ENCODE data around the gene DLG1.

The DLG1 gene

GRCh38 chr3:197298341-197298944, at the start of gene DLG1:
TSS of gene DLG1 (minus strand) at chr3:197298612. CDS start at chr3:197297204, 1,408 bp downstream.
- peak; percentile 84 for DNase-seq

DNA sequence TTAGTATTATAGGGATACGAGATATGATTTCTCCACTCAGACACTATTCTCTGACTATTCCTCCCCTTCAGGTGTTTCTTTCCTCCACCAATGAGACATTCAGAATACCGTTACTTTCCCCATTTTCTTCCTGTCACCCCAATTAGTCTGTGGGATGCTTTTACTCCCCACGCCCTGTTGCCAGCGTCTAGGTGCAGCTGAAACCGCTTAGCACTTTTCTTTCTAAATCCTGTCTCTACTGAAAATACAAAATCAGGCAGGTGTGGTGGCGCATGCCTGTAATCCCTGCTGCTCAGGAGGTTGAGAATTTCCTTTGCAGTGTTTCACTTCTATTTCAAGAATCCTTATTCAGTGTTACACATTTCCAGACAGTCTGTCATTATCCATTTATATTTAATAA, 49.6 kb upstream of the DLG1 start:
- no peak for DNase-seq

GRCh38 chr3:197345390-197345789, 47.0 kb upstream of the DLG1 start:
- DNase-seq: no peak

DNA sequence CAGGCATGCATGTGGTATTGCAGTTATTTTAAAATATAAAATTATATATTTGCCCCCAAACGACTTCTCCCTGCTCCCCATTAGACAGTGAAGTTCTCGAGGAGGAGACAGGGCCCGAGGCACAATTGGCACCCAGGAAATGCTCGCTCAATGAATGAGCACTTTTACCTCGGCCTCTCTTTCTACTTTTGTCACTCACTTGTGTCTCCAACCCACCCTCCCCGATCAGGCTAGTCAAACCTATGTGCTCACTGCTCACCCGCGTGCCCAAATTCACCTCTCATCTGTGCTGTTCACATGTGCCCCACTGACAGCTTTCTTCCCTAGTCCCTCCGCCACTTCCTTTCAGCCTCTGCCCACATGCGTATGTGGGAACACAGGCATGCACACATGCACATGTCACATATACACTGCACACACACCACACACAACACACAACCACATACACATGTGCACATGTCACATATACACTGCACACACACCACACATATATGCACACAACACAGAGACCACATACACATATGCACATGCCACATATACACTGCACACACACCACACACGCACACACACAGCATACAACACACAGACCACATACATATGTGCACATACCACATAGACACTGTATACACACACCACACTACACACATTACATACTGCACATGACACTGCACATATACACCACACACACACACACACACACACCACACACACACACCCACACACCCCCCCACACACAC, 46.3 kb upstream of the DLG1 start:
- no peak for DNase-seq

DNA sequence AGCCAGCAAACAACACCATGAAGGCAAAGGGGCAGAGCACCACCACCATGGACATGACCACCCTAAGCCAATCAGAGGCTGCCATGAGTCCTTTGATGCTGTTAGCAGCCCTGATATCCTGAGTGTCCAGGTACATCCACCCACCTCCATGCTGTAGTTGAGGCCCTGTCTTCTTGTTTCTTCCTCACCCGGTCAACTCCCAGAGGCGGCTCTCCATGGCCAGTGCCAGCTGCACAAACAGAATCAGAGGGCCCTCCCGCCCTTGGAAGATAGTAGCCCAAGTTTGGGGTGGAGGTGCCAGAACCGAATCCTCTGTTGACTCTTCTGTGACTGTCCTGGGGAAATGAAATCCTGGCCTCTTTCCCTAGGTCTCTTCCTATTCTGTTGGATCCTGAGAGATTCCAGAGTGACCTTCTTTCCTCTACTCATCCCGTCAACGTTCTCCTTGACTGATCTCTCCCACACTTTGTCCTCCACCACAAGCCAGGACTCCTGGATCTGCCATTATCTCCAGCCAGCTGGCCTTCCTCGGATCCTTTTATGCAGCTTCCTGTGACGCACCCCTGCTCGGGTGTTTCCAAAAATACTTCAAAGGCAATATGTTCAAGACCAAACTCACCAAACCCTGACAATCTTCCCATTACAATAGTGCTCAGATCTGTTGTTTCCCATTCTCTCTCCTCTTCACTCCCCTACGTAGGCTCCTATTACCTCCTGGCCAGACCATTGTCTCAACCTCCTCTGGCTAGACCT, 45.4 kb upstream of the DLG1 start:
- no peak for DNase-seq

GRCh38 chr3:197343111-197343510, 44.7 kb upstream of the DLG1 start:
- no peak for DNase-seq

DNA sequence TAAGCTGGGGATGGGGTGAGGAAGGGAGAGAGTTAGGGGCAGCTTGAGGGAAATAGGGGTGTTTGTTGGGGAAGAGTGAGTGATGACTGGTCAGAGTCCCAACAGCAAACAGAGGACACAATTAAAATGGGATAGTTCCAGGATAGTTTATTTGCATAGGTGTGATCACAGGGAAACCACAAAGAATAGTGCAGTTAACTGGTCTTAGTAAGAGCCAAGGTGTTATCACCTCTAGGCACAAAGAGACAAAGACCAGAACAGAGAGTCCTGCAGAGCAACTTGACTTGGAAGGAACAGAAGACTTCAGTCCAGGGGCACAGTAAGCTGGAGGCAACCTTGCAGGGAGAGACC, 42.1 kb upstream of the DLG1 start:
- no peak for DNase-seq

DNA sequence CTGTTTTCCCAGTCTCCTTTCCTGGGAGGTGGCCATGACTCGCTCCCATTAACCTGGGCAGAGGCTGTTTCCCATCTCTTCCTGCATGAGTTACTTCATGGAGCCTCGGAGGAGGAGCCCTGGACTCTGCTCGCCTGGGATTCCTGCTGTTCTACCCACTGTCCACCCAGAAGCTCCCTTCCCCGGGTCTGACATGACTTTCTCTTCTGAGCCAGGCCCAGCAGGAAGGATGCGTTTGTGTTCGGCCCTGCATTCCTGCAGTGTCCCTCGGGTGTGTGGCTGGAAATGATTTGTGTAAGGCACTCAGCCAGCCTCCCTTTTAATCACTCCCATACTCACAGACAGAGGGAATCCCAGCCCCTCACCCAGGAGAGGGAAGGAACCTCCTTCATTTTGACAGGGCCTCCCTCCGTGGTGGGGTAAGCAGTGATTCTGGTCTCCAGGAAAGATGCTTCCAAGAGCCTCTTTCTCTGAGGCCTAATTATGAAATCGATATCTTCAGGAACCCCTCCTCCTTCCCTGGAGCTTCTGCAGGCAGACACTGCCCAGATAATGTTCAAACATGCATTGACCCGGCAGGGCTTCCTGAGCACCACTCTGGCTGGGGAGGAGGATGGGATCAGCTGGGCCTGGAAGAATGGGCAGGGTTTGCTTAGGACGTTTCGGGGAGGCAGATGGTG, 41.6 kb upstream of the DLG1 start:
- no peak for DNase-seq

- no peak for DNase-seq
Measured at GRCh38 chr3:197338586-197338985, 40.2 kb upstream of the DLG1 start.

DNA sequence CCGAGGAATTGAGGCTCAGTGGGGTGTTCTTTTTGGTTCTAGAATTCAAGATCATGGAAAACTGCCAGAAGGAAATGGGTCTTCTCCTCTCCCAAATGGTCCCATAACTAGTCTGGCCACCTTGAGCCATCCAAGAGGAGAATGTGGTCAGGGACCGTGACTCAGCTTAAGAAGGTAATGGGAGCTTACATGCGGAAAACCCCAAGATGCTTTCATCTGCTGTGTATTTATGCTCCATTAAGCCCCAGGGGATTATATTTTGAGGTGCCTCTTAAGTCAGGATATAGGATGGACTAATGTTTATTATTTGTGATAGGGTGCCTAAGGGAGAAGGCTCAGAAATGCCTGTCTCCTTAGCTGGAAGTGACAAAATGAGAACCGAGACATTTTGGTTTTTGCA, 39.2 kb upstream of the DLG1 start:
- DNase-seq: no peak

DNA sequence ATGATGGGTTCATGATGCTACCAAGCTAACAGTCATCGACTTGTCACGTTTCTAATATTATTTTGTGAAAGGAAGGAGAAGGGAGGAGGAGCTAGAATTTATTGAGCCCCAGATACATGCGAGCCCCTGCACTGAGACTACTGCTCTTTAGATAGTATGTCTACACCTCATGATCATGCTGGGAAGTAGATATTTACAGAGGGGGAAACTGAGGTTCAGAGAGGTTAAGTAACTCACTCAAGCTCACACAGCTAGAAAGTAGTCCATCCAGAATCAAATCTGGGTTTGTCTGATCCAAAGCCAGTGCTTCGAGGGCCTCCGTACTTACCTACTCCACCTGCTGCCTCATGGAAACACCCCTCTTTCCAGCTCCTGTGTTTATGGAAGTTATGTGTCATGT, 38.8 kb upstream of the DLG1 start:
- DNase-seq: no peak

DNA sequence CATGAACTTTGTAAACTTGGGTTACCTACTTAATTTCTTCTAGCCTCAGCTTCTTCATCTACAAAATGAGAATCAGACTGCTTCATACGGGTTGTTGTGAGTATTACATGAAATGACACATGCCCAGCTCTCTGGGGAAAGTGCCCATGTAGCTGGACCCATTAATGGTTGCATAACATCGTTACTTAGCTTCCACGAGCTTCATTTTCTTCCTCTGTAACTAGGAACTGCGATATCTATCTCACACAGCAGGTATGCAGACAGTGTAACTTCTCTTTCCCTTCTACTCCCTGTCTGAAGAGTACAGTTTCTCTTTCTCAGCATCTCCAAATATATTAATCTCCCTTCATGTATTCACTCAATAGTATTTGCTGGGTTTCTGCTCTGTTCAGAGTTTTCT, 37.9 kb upstream of the DLG1 start:
- DNase-seq: no peak

GRCh38 chr3:197335428-197336132, 37.2 kb upstream of the DLG1 start:
- no peak for DNase-seq

DNA sequence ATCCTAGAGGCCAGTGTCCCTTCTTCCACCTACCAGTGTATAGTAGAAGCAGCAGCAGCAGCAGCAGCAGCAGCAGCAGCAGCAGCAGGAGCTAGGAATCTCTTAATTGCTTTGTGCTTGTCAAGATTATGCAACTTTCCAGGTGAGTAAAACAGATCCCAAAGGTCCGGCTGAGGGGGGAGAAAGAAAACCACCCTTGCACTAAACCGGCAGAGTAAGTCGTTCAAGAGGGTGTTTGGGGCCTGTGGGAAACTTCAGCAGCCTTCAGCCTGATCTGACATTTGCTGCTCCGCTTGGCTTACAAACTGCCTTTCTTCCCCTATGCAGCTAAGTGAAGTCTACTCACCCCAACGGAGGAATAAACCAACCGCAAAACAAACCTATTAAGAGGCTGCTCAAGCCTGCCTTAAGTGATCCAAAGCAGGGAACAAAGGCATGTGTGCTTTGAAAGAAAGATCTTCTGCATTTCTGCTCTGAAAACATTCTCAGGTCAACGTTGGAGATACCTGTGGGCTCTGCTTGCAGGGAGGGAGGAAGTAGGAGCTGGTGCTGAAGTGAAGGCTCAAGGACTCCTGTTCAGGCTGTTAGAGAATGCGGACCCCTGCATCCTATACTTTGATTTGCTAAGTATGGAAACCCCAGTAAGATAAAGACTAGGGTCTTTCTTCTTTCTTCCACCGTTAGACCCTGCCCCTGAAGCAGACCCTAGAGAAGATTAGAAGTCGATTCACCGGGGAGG, 35.7 kb upstream of the DLG1 start:
- no peak for DNase-seq

- no peak for DNase-seq
Measured at GRCh38 chr3:197331131-197331530, 32.7 kb upstream of the DLG1 start.

GRCh38 chr3:197329382-197329781, 31.0 kb upstream of the DLG1 start:
- no peak for DNase-seq

DNA sequence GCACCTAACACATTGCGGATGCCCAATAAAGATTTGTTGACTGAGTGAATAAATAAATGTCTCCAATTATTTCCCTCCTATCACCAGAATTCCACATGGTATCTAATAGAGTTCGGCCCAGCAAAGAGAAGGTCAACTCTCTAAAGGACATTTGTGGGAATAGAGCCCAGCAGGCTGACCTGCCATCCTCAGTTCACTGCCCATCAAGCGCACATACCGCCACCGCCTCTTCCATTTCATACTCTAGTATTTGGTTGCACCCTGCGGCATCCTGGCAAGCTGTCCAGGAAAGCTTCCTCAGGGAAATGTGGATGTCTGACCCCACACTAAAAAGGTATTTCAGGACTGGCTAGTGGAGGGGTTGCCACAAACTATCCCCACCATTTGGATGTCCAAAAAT, 29.8 kb upstream of the DLG1 start:
- DNase-seq: no peak

DNA sequence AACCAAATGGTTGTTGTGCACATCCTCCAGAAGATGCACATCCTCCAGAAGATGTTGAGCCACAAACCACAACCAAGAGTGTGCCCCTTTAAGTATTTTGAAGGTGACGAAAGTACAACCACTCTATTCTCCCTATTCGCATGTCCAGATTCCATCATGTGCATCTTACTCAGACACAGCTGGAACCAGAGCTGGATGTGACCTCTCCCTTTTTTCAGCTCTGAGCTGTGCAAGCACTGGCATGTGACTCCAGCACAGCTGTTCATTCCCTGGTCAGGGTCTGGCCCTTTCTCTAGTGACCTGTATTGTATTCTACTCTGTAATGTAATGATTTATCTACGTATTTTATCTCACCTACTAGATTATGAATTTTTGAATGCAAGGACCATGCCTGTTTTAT, 29.3 kb upstream of the DLG1 start:
- DNase-seq: no peak

- no peak for DNase-seq
Measured at GRCh38 chr3:197325773-197326172, 27.4 kb upstream of the DLG1 start.

GRCh38 chr3:197322149-197322548, 23.7 kb upstream of the DLG1 start:
- DNase-seq: no peak

DNA sequence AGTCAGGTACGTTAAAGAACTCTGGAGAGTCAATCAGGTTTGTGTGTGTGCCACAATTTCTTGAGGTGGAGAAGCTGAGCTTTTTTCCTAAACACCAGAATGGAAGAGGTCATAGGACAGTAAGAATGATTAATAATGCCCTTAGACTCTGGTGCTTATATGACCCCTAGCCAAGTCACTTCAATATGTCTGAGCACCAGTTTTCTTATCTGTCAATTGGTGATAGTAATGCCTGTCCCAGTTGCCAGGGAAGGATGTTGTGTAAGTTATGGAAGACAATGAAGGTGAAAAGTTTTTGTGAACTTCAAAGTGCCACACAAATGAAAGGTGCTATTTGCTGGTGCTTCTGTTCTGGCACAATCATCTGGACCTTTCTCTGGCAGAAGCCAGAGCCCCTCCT, 22.2 kb upstream of the DLG1 start:
- no peak for DNase-seq

- no peak for DNase-seq
Measured at GRCh38 chr3:197317250-197317963, 19.0 kb upstream of the DLG1 start.
